ENCODE data around the gene SEC14L1.

GRCh38 chr17:77177002-77177741 is 36.4 kb downstream of the SEC14L1 start:
- TF ChIP-seq EZH2 (IDR thresholded peaks at IDR 0.05; ENCODE audit: borderline replicate concordance, low read depth, low read length, poor library complexity, severe bottlenecking) (no peak), CTCF (conservative IDR thresholded peaks at IDR 0.05; ENCODE audit: low read depth, low read length) (no peak)

Data from A673 (cell line).